Fibroblast of skin of scalp (primary cell): ENCODE results near the gene NCK2.

Experiments used
- DNase-seq: peaks from one replicate; pipeline ENCODE4 v3.0.0-alpha.2; 2013

NCK2 gene

GRCh38 chr2:105736145-105736544, 8.6 kb upstream of the NCK2 start:
- DNase-seq: no peak

GRCh38 chr2:105737980-105738657, 6.6 kb upstream of the NCK2 start:
- DNase-seq: no peak

GRCh38 chr2:105738658-105739241, 6.0 kb upstream of the NCK2 start:
- no peak for DNase-seq

GRCh38 chr2:105739426-105739825, 5.3 kb upstream of the NCK2 start:
- DNase-seq: no peak

GRCh38 chr2:105739944-105740530, 4.7 kb upstream of the NCK2 start:
- no peak for DNase-seq

- DNase-seq: no peak
Measured at GRCh38 chr2:105741174-105741573, 3.5 kb upstream of the NCK2 start.

- no peak for DNase-seq
Measured at GRCh38 chr2:105741617-105742016, 3.1 kb upstream of the NCK2 start.

GRCh38 chr2:105744091-105744908, 412 bp upstream of the NCK2 start:
- DNase-seq: peak; percentile 72

- DNase-seq: no peak
Measured at GRCh38 chr2:105746177-105747080, 1.7 kb downstream of the NCK2 start.

GRCh38 chr2:105747254-105747894, 2.7 kb downstream of the NCK2 start:
- DNase-seq: no peak

GRCh38 chr2:105747991-105748390, 3.3 kb downstream of the NCK2 start:
- DNase-seq: no peak

GRCh38 chr2:105748566-105748965, 3.9 kb downstream of the NCK2 start:
- no peak for DNase-seq

- no peak for DNase-seq
Measured at GRCh38 chr2:105749583-105750400, 5.1 kb downstream of the NCK2 start.

- DNase-seq: no peak
Measured at GRCh38 chr2:105750735-105751134, 6.0 kb downstream of the NCK2 start.

- no peak for DNase-seq
Measured at GRCh38 chr2:105751272-105751671, 6.6 kb downstream of the NCK2 start.

- no peak for DNase-seq
Measured at GRCh38 chr2:105752691-105753358, 8.1 kb downstream of the NCK2 start.

- DNase-seq: no peak
Measured at GRCh38 chr2:105753380-105753779, 8.7 kb downstream of the NCK2 start.

- DNase-seq: no peak
Measured at GRCh38 chr2:105754011-105754410, 9.3 kb downstream of the NCK2 start.

GRCh38 chr2:105754994-105755393, 10.3 kb downstream of the NCK2 start:
- DNase-seq: no peak

GRCh38 chr2:105755895-105756294, 11.2 kb downstream of the NCK2 start:
- DNase-seq: no peak
